T-helper 1 cell treated with Interleukin-12 subunit alpha and Interleukin-12 subunit beta and Interleukin-4 antibody, amounts not matched to agents 30 ng/mL and 1 ng/mL, for 36 hours (primary cell): Measurements from ENCODE around the gene CCNG1. TPM values are rescaled to one million over a fixed set of nuclear protein-coding genes. Genes with fewer than 3 reads are reported as not detected.

Source experiments
- intact Hi-C: fragments of 100-400 bp; cut with micrococcal nuclease; formaldehyde crosslinking; loops from one replicate; pipeline ENCODE4 v1.15.1; 2024
- total RNA-seq: library from RNA; stranded (reverse); gene quantifications from 2 replicates; pipeline ENCODE4 v1.2.3, GENCODE V29; 2022

CCNG1 gene
- total RNA-seq, 1 donor from 2014 or later, result 103 TPM

DNA sequence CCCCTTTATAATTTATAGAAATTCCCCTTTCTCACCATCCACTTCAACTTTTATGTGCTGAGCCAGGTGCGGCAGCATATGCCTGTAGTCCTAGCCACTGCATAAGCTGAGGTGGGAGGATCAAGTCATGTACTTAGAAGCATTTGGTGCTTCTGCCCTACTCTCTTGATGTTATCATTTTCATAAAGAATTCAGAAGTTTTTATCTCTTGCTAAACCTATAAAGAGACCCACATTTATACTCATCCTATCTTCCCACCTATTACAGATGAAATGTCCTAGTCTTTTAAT lies 41.5 kb downstream of the CCNG1 start:
- intact Hi-C loops, result loop anchor here (2.0 kb wide), 1 partner anchor 16 kb away; no protein-coding TSS in a partner anchor

DNA sequence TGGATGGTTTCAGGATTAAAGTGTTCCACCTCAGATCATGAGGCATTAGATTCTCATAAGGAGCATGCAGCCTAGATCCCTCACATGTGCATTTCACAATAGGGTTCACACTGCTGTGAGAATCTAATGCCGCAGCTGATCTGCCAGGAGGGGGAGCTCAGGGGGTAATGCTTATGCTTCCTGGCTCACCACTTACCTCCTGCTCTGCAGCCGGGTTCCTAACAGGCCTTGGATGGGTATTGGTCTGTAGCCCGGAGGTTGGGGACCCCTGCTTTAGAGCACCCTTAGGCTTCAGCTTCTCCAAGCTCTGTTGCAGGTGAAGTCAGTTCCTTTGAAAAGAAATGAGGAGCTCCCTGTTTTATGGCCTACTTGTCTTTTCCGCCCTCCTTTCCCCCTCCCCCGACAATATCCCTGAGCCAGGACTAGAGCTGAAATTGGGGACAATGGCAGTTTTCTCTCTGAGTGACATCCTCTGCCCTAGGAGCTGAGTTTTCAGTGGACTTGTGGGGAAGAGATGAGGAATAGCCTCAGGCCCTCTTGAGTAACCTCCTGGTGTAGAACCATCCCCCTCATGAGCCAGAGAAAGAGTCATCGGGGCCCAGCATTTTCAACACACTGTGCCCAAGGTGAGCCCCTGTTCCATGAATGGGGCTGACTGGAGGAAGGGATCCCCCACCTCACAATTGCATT lies 51.8 kb downstream of the CCNG1 start:
- intact Hi-C loops, result loop anchor here (1.0 kb wide), 1 partner anchor 14 kb away; no protein-coding TSS in a partner anchor

- intact Hi-C loops, result loop anchor here (1.0 kb wide), 1 partner anchor 14 kb away; no protein-coding TSS in a partner anchor
Observed at GRCh38 chr5:163489745-163490075, 52.3 kb downstream of the CCNG1 start.

Other genes with a start within 250 kb of the CCNG1 start
- gene NUDCD2, start 22.5 kb downstream of the CCNG1 start, total RNA-seq, result 27.7 and 30.2 TPM in 2 replicates
- 30.7 and 32.8 TPM in 2 replicates for gene HMMR, start 23.0 kb downstream of the CCNG1 start, total RNA-seq
- 114 TPM in 2 replicates for gene MAT2B, start 68.0 kb downstream of the CCNG1 start, total RNA-seq